ENCODE data around the gene MIAT. TPM values are rescaled to one million over a fixed set of nuclear protein-coding genes. Genes with fewer than 3 reads are reported as not detected.

The MIAT gene
- total and polyA plus RNA-seq, 9 of the 15 experiments (the other 6 are each of a cell fraction or from before 2014, with no cell fraction given), result 0.03 to 0.93 (median 0.34) TPM

GRCh38 chr22:26658161-26658560 lies 773 bp downstream of the MIAT start:
- no peak for DNase-seq (ENCODE audit: extremely low read depth in 1 of 4, low spot score in 3 of 4)
- Histone ChIP-seq H3K79me2 (ENCODE audit: control insufficient read depth, insufficient read depth, low read length) (no peaks in the 10 kb centered on the region), H3K4me3 (peak overlapping the region; percentile 30), H3K9me1 (ENCODE audit: control insufficient read depth, insufficient read depth, low read length) (no peaks in the 10 kb centered on the region), H3K4me2 (ENCODE audit: insufficient read depth, low read length) (peak overlapping the region; percentile 68), H3K27me3 (ENCODE audit: control insufficient read depth in 2 of 2, insufficient read depth in 2 of 2, low read length in 2 of 2) (no peaks in the 10 kb centered on the region; a peak in 1 of 5 replicates), H3K36me3 (ENCODE audit: control insufficient read depth, insufficient read depth, low read length) (no peaks in the 10 kb centered on the region), H3K4me1 (replicated peaks in 1 of 2; ENCODE audit: control insufficient read depth in 2 of 2, insufficient read depth in 2 of 2, low read length in 2 of 2) (peaks cover 13 to 22% of the 10 kb centered on the region in 2 experiments; a peak in 4 of 5 replicates), H3K27ac (ENCODE audit: extremely low read depth, low read depth, low read length) (no peak overlapping the region), H2AFZ (ENCODE audit: low read depth, low read length) (peak overlapping the region; percentile 64), H3K9me3 (replicated peaks; ENCODE audit: control insufficient read depth, insufficient read depth, low read depth, low read length) (no peaks in the 10 kb centered on the region), H4K20me1 (replicated peaks; ENCODE audit: control insufficient read depth, insufficient read depth, low read length) (no peaks in the 10 kb centered on the region), H3K9ac (ENCODE audit: insufficient read depth in 1 of 2, low read depth in 2 of 2, low read length in 2 of 2) (peak overlapping the region in 1 of 2 experiments; percentile 17; a peak in 1 of 4 replicates)
- ChIA-PET POLR2A (no interaction called here), CTCF (ENCODE audit: low intra/inter-chr PET ratio) (no interaction called here)
- 2% methylated on average over 5 of the region's 11 CpGs for WGBS (ENCODE audit: insufficient coverage, low coverage, missing lambda C conversion rate)
- no peak for ATAC-seq
- in situ Hi-C loops (cut with MboI), result no loop called here
- no TSS peak for BruUV-seq (replicated peaks)
- intact Hi-C loops (cut with micrococcal nuclease), result no loop called here
- TF ChIP-seq DDX20 (tag; IDR thresholded peaks at IDR 0.05; ENCODE audit: low read depth) (no peak), PTBP1 (IDR thresholded peaks at IDR 0.05; ENCODE audit: low read depth, low read length) (0 out of 2 replicates have a peak, but pooled peaks have one; percentile 31), ZC3H4 (CRISPR knock-in tag; IDR thresholded peaks at IDR 0.05; ENCODE audit: borderline replicate concordance) (no peak), ZFP36 (IDR thresholded peaks at IDR 0.05; ENCODE audit: low read depth, low read length, partially characterized antibody) (peak; percentile 90), SMARCA5 (IDR thresholded peaks at IDR 0.05) (peak; percentile 83), PHF8 (IDR thresholded peaks at IDR 0.05; ENCODE audit: borderline replicate concordance, low read length) (no peak), RBM25 (IDR thresholded peaks at IDR 0.05; ENCODE audit: low read depth, low read length, severe bottlenecking) (peak; percentile 96), KDM1A (IDR thresholded peaks at IDR 0.05) (peak; percentile 70 to 86), BCOR (IDR thresholded peaks at IDR 0.05) (peak; percentile 96), CTCFL (IDR thresholded peaks at IDR 0.05; ENCODE audit: borderline replicate concordance, insufficient read depth, low read depth, low read length, poor library complexity, severe bottlenecking) (no peak), TCF7L2 (IDR thresholded peaks at IDR 0.05; ENCODE audit: low read depth, low read length) (no peak), ADNP (tag; IDR thresholded peaks at IDR 0.05) (peak; percentile 68), PML (IDR thresholded peaks at IDR 0.05; ENCODE audit: low read length) (no peak), RCOR1 (IDR thresholded peaks at IDR 0.05; ENCODE audit: borderline replicate concordance in 1 of 2, low read depth in 2 of 2, low read length in 2 of 2) (peak in 1 of 2 experiments; percentile 63; a peak in 1 of 4 replicates), NCOA1 (IDR thresholded peaks at IDR 0.05; ENCODE audit: low read depth) (no peak), RBM39 (optimal IDR thresholded peaks at IDR 0.05; ENCODE audit: low read depth, low read length) (no peak)
- no peak for FAIRE-seq
